ENCODE results near the gene FBH1. TPM values are rescaled to one million over a fixed set of nuclear protein-coding genes. Genes with fewer than 3 reads are reported as not detected.

Gene FBH1
- total RNA-seq, 1 donor from 2014 or later = 39.8 TPM

GRCh38 chr10:5981529-5981928, 91.5 kb downstream of the FBH1 start:
- DNase-seq = no peak

GRCh38 chr10:5983774-5984173, 93.7 kb downstream of the FBH1 start:
- DNase-seq = no peak

DNA sequence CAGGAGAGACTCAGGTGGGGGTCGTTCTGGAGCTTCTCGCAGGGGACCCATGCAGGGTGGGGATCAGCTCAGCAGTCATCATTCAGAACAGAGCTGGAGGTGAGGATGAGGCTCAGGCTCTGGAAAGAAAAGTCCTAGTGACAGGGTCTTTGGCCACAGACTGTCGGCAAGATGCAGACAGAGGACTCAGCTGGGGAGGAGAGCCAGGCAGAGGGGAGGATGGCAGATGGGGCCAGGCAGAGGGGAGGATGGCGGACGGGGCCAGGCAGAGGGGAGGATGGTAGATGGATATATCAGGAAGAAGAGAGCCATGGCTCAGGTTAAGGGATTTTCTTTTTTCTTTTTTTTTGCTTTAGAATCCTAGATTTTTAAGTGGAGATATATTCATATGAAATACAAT, 95.0 kb downstream of the FBH1 start:
- DNase-seq = no peak

Other genes starting within 250 kb of the FBH1 start
- gene ASB13, start 223.6 kb upstream of the FBH1 start, total RNA-seq = 14.2 TPM
- gene TASOR2, start 205.4 kb upstream of the FBH1 start, total RNA-seq = 86.1 TPM
- gene GDI2, start 76.8 kb upstream of the FBH1 start, total RNA-seq = 474 TPM
- 10.5 TPM for gene ANKRD16, start 350 bp upstream of the FBH1 start, total RNA-seq
- gene IL15RA, start 87.3 kb downstream of the FBH1 start, total RNA-seq = not detected
- gene IL2RA, start 172.1 kb downstream of the FBH1 start, total RNA-seq = not detected
- gene RBM17, start 198.8 kb downstream of the FBH1 start, total RNA-seq = 38.2 TPM